ENCODE measurements around the gene ZBTB1. TPM values are rescaled to one million over a fixed set of nuclear protein-coding genes. Genes with fewer than 3 reads are reported as not detected.

Gene ZBTB1
- total RNA-seq, 1 donor from 2014 or later: 20.8 TPM

DNA sequence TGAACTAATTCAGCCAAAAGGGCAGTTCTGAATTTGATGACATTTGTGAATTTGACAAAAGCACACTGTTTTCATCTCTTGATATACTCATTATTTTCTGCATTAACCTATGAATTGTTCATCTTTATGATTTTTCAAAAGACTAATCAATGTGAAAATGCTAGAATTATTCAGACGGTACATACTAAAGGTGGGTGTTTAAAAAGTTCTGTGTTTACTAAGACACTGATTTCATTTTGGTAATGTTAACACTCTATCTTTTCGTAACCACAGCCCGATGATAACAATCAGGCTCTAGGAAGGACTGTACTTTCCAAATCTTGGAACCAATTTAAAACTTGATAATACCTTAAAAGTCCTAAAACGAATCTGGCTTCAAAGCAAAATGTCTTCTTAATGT, 29.9 kb upstream of the ZBTB1 start:
- DNase-seq (ENCODE audit: low read depth): no peak
- TF ChIP-seq, protein P1, sequence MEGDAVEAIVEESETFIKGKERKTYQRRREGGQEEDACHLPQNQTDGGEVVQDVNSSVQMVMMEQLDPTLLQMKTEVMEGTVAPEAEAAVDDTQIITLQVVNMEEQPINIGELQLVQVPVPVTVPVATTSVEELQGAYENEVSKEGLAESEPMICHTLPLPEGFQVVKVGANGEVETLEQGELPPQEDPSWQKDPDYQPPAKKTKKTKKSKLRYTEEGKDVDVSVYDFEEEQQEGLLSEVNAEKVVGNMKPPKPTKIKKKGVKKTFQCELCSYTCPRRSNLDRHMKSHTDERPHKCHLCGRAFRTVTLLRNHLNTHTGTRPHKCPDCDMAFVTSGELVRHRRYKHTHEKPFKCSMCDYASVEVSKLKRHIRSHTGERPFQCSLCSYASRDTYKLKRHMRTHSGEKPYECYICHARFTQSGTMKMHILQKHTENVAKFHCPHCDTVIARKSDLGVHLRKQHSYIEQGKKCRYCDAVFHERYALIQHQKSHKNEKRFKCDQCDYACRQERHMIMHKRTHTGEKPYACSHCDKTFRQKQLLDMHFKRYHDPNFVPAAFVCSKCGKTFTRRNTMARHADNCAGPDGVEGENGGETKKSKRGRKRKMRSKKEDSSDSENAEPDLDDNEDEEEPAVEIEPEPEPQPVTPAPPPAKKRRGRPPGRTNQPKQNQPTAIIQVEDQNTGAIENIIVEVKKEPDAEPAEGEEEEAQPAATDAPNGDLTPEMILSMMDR (conservative IDR thresholded peaks at IDR 0.05; ENCODE audit: low read depth, low read length): no peak
- no peak overlapping the region for H3K4me3 ChIP-seq (ENCODE audit: low read depth, low read length)

GRCh38 chr14:64475585-64476273, 28.8 kb upstream of the ZBTB1 start:
- TF ChIP-seq, protein P1 (conservative IDR thresholded peaks at IDR 0.05; ENCODE audit: low read depth, low read length): no peak
- H3K4me3 ChIP-seq (ENCODE audit: low read depth, low read length): no peak overlapping the region
- DNase-seq (ENCODE audit: low read depth): no peak

DNA sequence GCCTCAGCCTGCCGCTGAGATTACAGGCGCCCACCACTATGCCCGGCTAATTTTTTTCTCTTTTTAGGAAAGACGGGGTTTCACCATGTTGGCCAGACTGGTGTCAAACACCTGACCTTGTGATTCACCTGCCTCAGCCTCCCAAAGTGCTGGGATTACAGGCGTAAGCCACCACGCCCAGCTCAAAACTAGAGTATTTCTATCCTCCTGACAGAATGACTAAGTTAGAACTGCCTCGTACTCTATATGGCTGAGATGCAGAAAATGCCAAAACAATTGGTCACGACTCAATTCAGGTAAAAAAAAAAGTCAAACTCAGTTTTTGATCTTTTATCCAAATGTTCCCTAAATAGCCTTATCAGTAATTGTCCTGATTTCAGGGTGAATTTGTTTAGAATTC, 28.1 kb upstream of the ZBTB1 start:
- DNase-seq (ENCODE audit: low read depth): no peak
- H3K4me3 ChIP-seq (ENCODE audit: low read depth, low read length): no peak overlapping the region
- TF ChIP-seq, protein P1 (conservative IDR thresholded peaks at IDR 0.05; ENCODE audit: low read depth, low read length): no peak

DNA sequence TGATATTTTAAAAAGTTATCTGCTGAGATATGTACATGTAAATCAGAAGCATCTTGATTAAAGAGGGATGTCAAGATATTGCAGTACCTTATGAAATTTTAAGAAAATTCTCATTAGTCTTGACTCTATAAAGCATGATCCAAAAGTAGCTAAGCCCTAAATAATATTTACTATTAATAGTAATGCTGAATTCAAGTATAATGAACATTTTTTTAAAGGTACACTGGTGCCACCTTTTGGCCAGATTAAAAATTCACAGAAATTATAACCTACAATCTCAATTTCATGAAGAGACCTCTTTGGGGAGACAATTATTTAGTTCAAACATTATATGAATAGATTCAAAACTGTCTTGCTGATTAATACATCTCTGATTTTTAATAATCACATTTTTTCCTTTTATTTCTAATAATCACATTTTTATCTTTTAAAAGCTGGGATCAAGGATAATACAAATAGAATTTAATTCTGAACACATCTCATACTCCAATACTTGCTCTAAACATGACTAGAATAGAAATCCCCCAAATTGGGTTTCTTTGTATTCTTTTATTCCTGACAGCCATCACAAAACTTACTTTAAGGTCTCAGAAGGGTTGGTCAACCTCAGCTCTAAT, 25.8 kb upstream of the ZBTB1 start:
- DNase-seq (ENCODE audit: low read depth): no peak
- TF ChIP-seq, protein P1 (conservative IDR thresholded peaks at IDR 0.05; ENCODE audit: low read depth, low read length): peak; percentile 36
- H3K4me3 ChIP-seq (ENCODE audit: low read depth, low read length): no peak overlapping the region

DNA sequence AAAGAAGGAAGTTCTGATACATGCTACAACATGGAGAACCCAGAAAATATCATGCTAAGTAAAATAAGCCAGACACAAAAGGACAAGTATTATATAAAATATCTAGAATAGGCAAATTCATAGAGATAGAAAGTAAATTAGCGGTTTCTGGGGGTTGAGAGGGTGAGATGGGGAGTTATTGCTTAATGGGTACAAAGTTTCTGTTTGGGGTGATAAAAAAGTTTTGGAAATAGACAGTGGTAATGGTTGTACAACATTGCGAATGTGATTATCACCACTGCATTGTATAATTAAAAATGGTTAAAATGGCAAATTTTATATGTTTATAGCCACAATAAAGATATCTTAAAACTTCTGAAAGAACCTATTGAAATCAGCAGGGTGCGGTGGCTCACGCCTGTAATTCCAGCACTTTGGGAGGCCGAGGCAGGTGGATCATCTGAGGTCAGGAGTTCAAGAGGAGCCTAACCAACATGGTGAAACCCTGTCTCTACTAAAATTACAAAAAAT, 15.9 kb upstream of the ZBTB1 start:
- TF ChIP-seq, protein P1 (conservative IDR thresholded peaks at IDR 0.05; ENCODE audit: low read depth, low read length): no peak
- no peak for DNase-seq (ENCODE audit: low read depth)
- no peak overlapping the region for H3K4me3 ChIP-seq (ENCODE audit: low read depth, low read length)

GRCh38 chr14:64491637-64492036, 12.9 kb upstream of the ZBTB1 start:
- TF ChIP-seq, protein P1 (conservative IDR thresholded peaks at IDR 0.05; ENCODE audit: low read depth, low read length): no peak
- no peak for DNase-seq (ENCODE audit: low read depth)
- no peak overlapping the region for H3K4me3 ChIP-seq (ENCODE audit: low read depth, low read length)
